NCI-H1694 (cell line): Measurements from ENCODE around the gene APLN.

ENCODE experiments used
- DNase-seq: peaks from one replicate; lab custom pipeline; 2025; lab: John Stamatoyannopoulos, UW

APLN gene

DNA sequence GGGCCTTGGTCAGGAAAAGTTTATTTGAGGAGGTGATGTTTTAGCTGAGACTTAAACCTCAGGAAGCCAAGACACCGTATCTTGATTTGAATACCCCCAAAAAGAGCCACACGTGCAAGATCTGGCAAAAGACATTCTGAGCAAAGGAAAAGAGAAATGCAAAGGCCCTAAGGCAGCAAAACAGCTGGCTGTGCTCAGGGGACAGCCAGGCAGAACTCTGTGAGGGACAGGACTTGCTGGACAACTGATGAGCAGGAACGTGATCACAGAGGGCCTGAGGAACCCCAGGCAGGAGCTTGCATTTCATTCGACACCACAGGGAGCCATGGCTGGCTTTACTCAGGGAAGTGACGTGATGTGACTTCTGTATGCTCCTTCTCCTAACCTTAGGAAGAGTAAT lies 58.7 kb downstream of the APLN start:
- no peak for DNase-seq
